Neutrophil (primary cell): ENCODE measurements around the gene AP3B1.

ENCODE experiments used
- H3K27ac ChIP-seq: fragments of 200-600 bp; sonication (generic); 2 replicates; pipeline ENCODE4 v1.5.1; 2016; ENCODE audit warnings: mild to moderate bottlenecking, moderate library complexity
- H3K27me3 ChIP-seq: fragments of 200-600 bp; sonication (generic); 2 replicates; pipeline ENCODE4 v1.6.0; 2016; ENCODE audit warnings: mild to moderate bottlenecking
- H3K36me3 ChIP-seq: fragments of 200-600 bp; sonication (generic); 2 replicates; pipeline ENCODE4 v1.5.1; 2017
- H3K4me1 ChIP-seq, 2 experiments: fragments of 200-600 bp in 1 of 2; sonication (generic) in 1 of 2; 1 replicate in 1 of 2; 2 replicates in 1 of 2; pipeline versions ENCODE4 v1.5.1 to v1.6.1; 2013 to 2016; ENCODE audit warnings: low read depth in 1 of 2, low read length in 1 of 2, mild to moderate bottlenecking in 1 of 2, moderate library complexity in 1 of 2; ENCODE audit not compliant: control insufficient read depth in 1 of 2, insufficient read depth in 1 of 2
- H3K4me3 ChIP-seq, 2 experiments: fragments of 200-600 bp in 1 of 2; sonication (generic) in 1 of 2; 1 replicate in 1 of 2; 2 replicates in 1 of 2; pipeline ENCODE4 v1.5.1; 2013 to 2016; ENCODE audit warnings: low read depth in 1 of 2, low read length in 1 of 2, mild to moderate bottlenecking in 1 of 2, moderate library complexity in 1 of 2
- H3K9me3 ChIP-seq: fragments of 200-600 bp; sonication (generic); 2 replicates; pipeline ENCODE4 v1.5.1; 2016
- TF ChIP-seq, protein P1 (sequence below): fragments of 200-600 bp; sonication (generic); IDR thresholded peaks from 2 replicates; pipeline ENCODE4 v1.5.1; 2016; ENCODE audit warnings: antibody characterized with exemption

Gene AP3B1

DNA sequence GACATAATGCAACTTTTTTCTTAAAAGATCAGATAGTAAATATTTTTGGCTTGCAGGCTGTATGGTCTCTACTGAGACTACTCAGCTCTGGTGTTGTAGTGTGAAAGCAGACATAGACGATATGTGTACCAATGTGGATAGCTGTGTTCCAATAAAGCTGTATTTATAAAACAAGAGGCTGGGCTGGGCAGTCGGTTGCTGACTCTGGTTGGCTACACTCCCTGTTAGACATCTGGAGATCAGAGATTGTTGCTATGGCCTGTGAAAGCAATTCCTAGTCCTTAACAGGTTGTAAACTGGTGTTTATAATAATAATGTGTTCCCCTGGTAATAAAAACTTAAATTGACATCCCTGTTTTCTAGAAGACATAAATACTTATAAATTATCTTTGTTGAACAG lies 41.5 kb upstream of the AP3B1 start:
- H3K4me3 ChIP-seq: no peak overlapping the region

DNA sequence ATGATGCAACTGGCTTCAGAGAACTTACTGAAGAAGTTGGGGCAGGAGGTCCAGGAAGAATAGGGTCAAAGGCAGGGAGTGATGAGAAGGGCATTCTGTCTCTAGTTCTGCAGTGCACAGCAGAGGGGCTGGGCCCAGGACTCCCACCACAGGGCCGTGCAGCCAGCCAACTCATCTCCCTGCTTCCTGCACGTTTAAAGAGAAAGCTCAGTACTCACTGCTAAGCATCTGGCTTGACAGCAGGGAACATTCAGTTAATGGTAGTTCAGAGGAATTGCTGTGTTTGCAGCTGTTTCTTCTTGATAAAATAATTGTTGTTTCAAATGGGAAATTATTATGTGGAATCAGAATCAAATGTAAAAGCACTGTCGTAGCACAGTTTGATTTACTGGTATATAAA lies 40.3 kb upstream of the AP3B1 start:
- no peaks in the 10 kb centered on the region for H3K36me3 ChIP-seq
- H3K4me3 ChIP-seq: no peak overlapping the region
- no peaks in the 10 kb centered on the region for H3K9me3 ChIP-seq
- no peaks in the 10 kb centered on the region for H3K4me1 ChIP-seq
- H3K27me3 ChIP-seq: no peaks in the 10 kb centered on the region
- TF ChIP-seq, protein P1, sequence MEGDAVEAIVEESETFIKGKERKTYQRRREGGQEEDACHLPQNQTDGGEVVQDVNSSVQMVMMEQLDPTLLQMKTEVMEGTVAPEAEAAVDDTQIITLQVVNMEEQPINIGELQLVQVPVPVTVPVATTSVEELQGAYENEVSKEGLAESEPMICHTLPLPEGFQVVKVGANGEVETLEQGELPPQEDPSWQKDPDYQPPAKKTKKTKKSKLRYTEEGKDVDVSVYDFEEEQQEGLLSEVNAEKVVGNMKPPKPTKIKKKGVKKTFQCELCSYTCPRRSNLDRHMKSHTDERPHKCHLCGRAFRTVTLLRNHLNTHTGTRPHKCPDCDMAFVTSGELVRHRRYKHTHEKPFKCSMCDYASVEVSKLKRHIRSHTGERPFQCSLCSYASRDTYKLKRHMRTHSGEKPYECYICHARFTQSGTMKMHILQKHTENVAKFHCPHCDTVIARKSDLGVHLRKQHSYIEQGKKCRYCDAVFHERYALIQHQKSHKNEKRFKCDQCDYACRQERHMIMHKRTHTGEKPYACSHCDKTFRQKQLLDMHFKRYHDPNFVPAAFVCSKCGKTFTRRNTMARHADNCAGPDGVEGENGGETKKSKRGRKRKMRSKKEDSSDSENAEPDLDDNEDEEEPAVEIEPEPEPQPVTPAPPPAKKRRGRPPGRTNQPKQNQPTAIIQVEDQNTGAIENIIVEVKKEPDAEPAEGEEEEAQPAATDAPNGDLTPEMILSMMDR: no peak
- no peak overlapping the region for H3K27ac ChIP-seq

More for the DNA sequence above, 41.5 kb upstream of the AP3B1 start:
- TF ChIP-seq, protein P1: no peak
- H3K9me3 ChIP-seq: no peaks in the 10 kb centered on the region
- H3K36me3 ChIP-seq: no peaks in the 10 kb centered on the region
- H3K27me3 ChIP-seq: no peaks in the 10 kb centered on the region
- no peak overlapping the region for H3K27ac ChIP-seq
- no peaks in the 10 kb centered on the region for H3K4me1 ChIP-seq

DNA sequence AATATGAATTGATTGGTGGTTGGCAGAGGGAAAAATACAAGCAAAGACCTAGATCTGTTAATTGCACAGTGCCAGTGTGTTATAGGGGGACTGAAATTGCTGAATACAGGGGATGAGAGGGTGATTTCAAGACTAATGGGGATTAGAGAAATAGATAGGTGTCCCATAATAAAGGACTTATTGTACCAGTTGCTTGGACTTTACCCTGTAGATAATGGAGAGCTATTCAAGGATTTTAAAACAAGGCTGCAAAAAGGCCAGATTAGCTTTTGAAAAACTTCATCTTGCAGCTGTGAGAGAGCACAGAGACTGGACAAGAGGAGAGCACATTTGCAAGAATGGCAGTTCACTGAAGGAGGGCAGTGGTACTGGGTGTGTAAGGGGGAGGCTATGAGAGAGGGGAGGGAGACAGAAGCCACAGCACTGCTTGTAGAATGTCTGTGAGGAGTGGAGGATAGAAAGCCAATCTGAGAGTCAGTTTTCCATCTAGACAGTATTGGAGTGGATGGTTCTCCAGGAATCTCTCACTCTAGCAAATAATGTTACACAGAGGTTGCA lies 37.1 kb upstream of the AP3B1 start:
- Histone ChIP-seq H3K4me1 (no peaks in the 10 kb centered on the region), H3K36me3 (no peaks in the 10 kb centered on the region), H3K27me3 (no peaks in the 10 kb centered on the region), H3K4me3 (no peak overlapping the region), H3K9me3 (no peaks in the 10 kb centered on the region), H3K27ac (no peak overlapping the region)
- TF ChIP-seq, protein P1: no peak

DNA sequence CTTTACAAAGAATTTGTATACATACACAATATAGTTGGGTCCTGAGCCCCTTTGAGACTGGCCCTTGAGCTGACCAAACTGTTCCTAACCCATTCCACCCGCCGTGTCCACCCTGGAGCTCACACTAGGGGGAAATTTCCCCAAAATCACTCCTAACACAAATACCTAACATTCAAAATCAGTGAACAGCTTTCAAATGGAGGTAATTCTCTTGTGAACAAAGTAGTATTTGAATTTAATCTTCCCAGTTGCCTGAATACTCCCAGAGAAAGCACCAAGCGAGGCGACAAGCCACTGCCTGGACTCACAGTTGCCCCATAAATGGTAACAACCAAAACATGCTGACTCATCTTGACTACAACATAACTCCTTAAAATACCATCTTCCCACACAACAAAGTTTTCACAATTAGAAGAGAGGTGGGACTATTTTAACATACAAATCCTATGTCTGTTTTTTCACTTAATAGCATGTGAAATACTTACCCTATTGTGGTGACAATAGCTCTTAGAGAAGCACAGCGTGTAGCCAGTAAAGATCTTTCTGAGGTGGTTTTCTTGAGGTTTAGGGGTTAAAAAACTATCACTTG lies 34.2 kb upstream of the AP3B1 start:
- no peaks in the 10 kb centered on the region for H3K4me1 ChIP-seq
- H3K9me3 ChIP-seq: no peaks in the 10 kb centered on the region
- H3K27me3 ChIP-seq: no peaks in the 10 kb centered on the region
- H3K36me3 ChIP-seq: no peaks in the 10 kb centered on the region
- H3K4me3 ChIP-seq: no peak overlapping the region
- TF ChIP-seq, protein P1: no peak
- no peak overlapping the region for H3K27ac ChIP-seq

DNA sequence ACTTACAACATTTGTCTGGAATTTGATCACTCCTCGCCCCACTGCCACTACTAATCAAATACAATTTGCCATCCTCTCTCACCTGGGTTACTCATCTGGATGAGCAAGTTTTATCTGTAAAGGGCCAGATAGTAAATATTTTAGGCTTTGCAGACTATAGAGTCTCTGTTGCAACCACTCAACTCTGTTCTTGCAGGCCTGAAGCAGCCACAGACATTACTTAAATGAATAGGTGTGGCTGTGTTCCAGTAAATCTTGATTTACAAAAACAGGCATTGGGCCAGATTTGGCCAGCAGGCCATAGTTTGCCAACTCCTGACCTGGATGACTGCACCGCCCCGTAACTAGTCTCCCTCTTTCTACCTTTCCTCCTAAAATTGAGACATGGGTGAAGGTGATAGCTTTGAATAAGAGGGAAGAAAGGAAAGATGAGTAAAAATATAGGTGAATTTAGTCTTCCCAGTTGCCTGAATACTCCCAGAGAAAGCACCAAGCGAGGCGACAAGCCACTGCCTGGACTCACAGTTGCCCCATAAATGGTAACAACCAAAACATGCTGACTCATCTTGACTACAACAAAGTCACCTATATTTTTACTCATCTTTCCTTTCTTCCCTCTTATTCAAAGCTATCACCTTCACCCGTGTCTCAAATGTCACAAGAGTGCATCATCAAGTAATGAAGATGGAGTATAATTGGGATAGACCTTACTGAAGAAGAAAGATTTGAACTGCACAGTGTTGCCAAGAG lies 33.4 kb upstream of the AP3B1 start:
- no peak overlapping the region for H3K27ac ChIP-seq
- TF ChIP-seq, protein P1: no peak
- no peaks in the 10 kb centered on the region for H3K36me3 ChIP-seq
- no peaks in the 10 kb centered on the region for H3K4me1 ChIP-seq
- no peak overlapping the region for H3K4me3 ChIP-seq
- no peaks in the 10 kb centered on the region for H3K9me3 ChIP-seq
- H3K27me3 ChIP-seq: no peaks in the 10 kb centered on the region
